Renal pelvis (tissue), 4 donors: ENCODE results near the gene DOK3. TPM values are rescaled to one million over a fixed set of nuclear protein-coding genes. Genes with fewer than 3 reads are reported as not detected.
A peak's percentile ranks its signal among the peaks of the same experiment; 100 is the strongest.

ENCODE experiments used
- DNase-seq: peaks from one replicate; pipeline ENCODE4 v3.0.0-alpha.2; 2013
- polyA plus RNA-seq, 3 donors: library from polyadenylated mRNA; unstranded; fragments of 120-200 nt; gene quantifications; one replicate each; pipeline ENCODE4 v1.2.1, GENCODE V29; 2013; ENCODE audit not compliant: insufficient read length in 3 of 3

Gene DOK3
- polyA plus RNA-seq, 3 donors = 6.6 to 7.2 (median 7.1) TPM

- DNase-seq = no peak
Observed at GRCh38 chr5:177483994-177484901, 25.4 kb downstream of the DOK3 start.

- DNase-seq = no peak
Observed at GRCh38 chr5:177483042-177483441, 26.6 kb downstream of the DOK3 start.

DNA sequence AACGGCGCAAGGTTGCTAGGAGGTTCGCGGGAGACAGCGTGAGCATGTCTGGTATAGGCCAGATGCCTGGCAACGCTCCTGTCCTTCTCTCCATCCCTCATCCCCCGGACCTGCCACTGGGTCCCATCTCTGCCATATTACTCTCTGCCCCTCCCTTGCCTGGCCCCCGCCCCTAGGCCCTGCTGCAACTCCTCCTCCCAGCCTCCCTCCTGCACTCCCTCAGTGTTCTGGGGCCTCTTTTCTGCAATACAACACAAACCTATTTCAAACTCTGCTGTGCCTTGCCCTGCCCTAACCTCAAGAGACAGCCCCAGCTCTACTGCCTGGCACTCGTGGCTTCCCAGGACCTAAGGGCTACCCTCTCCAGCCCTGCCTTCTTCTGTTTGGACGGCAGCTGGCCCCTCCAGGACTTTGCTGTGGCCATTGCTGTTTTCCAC, 27.2 kb downstream of the DOK3 start:
- no peak for DNase-seq

- DNase-seq = peak; percentile 65
Observed at GRCh38 chr5:177479774-177480173, 29.9 kb downstream of the DOK3 start.

DNA sequence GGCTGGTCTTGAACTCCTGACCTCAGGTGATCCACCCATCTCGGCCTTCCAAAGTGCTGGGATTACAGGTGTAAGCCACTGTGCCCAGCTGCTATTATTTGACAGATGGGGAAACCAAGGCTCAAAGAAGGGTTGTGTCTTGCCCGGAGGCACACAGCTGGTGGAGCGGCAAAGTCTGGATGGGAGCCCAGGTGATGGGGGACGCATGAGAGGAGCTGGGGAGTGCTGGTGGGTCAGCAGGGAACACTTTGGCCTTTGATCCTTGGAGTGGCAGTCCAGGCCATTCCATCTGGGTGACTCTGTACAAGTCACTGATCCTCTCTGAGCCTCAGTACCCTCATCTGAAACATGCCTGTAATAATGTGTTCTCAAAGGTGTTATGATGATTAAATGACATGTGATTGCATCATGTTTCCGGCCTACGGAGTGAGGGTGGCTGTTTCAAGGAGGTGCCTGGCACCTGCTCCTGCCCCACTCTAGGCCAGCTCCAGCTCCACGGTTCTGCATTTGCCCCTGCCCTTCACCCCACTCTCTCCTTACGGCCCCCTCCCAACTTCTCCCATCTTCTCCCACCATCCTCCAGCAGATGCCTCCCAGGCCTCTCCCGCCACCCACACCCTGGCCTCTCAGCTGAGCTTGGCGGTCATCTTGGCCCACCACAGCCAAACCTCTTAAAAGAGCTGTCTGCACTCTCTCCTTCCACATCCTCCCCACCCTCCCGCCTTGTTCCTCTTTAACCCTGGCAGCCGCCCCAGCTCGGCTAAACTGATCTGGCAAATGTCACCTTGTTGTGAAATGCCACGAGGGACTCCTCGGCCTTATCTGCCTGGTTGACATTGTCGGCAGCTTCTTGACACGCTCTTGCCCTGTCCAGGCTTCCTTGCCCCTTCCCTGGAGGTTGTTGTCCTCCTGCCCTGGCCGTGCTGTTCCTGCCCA, 30.6 kb downstream of the DOK3 start:
- DNase-seq = no peak

DNA sequence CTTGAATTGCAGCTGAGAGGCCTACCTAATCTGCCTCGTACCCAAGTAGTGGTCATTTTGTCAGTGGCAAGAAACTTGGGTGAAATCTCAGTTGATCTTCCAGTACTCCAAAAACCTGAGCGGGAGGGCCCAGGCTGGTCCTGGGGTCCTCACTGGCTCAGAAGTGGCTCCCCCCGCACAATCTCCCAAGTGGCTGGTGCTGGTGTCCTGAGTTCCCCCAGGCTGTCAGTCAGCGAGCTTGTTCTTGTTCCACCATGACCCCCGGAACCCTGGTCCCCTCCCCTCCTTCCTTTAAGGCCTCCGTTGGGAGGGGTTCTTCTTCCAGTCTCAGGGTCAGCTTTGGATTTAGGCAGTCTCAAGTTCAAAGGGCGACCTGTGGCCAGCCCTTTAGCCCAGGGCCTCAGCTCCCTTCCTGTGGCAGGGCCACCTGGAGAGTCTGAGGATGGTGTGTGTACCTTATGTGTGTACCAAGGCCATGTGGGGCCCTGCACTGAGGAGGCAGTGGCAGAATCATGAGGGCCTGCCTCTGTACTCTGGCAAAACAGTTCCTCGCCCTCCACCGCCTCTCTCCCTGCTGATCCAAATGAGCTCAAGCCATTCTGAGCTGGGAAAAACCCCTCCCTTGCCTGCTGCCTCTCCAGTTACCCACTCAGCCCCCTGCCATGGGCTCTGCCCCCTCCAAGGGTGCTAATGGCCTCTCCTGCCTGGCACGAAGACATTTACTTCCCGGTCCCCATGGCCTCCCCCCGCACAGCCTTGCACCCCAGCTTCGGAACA, 31.7 kb downstream of the DOK3 start:
- no peak for DNase-seq

- no peak for DNase-seq
Observed at GRCh38 chr5:177476531-177477233, 32.9 kb downstream of the DOK3 start.

- DNase-seq = no peak
Observed at GRCh38 chr5:177475563-177476427, 33.8 kb downstream of the DOK3 start.

DNA sequence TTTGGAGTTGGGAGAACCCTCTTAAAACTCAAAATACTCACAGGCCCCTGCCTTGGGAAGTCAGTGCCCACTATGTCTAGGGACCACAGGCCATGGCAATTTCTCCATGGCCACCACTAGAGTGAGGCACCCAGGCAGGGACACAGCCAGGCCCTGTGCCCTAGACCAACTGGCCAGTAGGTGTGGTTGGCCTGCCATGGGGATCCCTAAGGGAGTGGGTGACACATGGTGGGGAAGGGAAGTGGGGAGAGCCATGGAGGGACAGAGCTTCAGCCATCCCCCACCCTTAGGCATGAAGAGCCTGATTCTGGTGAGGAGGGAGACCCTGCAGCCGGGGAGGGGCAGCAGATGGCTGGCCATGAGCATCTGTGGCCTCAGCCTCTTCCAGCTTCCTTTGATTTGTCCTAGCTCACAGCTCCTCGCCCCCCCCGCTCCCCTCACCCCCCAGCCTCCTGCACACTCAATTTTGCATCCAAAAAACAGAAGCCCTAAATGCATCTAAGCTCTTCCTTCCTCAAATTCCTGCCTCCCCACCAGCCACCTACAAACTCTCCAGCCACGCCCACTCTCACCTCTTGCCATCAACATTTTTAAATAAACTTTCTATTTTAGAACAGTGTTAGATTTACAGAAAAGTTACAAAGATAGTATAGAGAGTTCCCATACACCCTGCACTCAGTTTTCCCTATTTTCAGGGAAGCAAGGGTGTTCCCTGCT, 34.6 kb downstream of the DOK3 start:
- no peak for DNase-seq

- no peak for DNase-seq
Observed at GRCh38 chr5:177474002-177474476, 35.6 kb downstream of the DOK3 start.

- DNase-seq = peak; percentile 65
Observed at GRCh38 chr5:177473443-177474001, 36.1 kb downstream of the DOK3 start, which contains the start of gene DBN1. TSS of gene DBN1 (minus strand) at chr5:177473634. CDS start at chr5:177473521, 113 bp downstream.

- DNase-seq = peak; percentile 64
Observed at GRCh38 chr5:177472460-177473442, 36.9 kb downstream of the DOK3 start.

DNA sequence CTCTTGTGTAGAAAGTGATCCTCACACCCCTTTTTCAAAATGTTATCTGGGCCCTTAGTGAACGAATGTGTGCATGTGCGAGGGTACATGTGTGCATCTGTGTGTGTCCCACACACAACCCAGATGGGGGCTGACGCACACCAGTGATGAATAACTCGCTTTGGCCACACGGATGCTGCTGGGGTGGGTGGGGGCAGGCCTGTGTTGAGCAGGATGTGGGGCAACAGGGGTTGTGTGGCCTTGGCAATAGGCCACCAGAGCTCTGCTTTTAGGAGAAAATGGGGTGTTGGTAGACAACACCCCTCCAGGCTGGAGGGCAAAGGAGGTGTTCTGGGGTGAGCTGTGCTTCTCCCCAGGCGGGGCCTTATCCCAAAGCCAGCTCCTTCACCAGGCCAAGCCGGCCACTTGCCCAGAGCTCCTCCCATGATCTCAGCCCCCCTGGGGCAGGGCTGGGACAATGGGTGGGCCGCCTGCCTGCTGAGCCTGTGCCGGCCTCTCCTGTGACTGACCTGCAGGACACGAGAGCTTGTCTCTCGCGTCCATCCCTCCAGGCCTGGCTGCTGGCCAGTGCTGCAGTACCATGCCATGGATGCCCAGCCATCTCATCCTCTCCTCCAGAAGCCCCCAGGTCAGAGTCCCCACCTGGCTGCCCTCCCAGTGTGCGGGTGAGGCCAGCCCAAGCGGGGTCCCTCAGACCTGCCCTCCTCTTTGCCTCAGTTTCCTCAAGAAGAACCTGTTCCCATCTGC, 37.8 kb downstream of the DOK3 start:
- no peak for DNase-seq

GRCh38 chr5:177470759-177471536, 38.7 kb downstream of the DOK3 start:
- no peak for DNase-seq

GRCh38 chr5:177469750-177470525, 39.7 kb downstream of the DOK3 start:
- DNase-seq = no peak
